ENCODE results near the gene HAUS1. TPM values are rescaled to one million over a fixed set of nuclear protein-coding genes. Genes with fewer than 3 reads are reported as not detected.

HAUS1 gene
- total RNA-seq, 1 donor from 2014 or later = 23.5 TPM

- Mint-ChIP-seq H3K27me3 (ENCODE audit: low read depth, unreplicated experiment) (no peaks in the 10 kb centered on the region), H3K27ac (ENCODE audit: unreplicated experiment) (no peak overlapping the region), H3K9me3 (ENCODE audit: unreplicated experiment) (no peaks in the 10 kb centered on the region), H3K4me1 (ENCODE audit: low read depth, unreplicated experiment) (peaks cover 6% of the 10 kb centered on the region), H3K4me3 (ENCODE audit: unreplicated experiment) (no peak overlapping the region), H3K36me3 (ENCODE audit: low read depth, unreplicated experiment) (no peaks in the 10 kb centered on the region)
- Histone ChIP-seq H3K27ac (ENCODE audit: low read depth, low read length) (no peak overlapping the region), H3K4me2 (ENCODE audit: low read length) (no peak overlapping the region), H2AFZ (ENCODE audit: low read depth, low read length) (no peak overlapping the region), H4K20me1 (ENCODE audit: insufficient read depth, low read length) (no peaks in the 10 kb centered on the region), H3K79me2 (ENCODE audit: insufficient read depth, low read length) (no peaks in the 10 kb centered on the region), H3K27me3 (ENCODE audit: insufficient read depth, low read length) (no peaks in the 10 kb centered on the region), H3K9me3 (ENCODE audit: insufficient read depth, low read depth, low read length) (no peaks in the 10 kb centered on the region), H3K4me3 (ENCODE audit: insufficient read depth, low read depth, low read length) (no peak overlapping the region), H3K4me1 (ENCODE audit: insufficient read depth, low read length) (no peaks in the 10 kb centered on the region), H3K36me3 (ENCODE audit: insufficient read depth, low read length) (no peaks in the 10 kb centered on the region), H3K9ac (ENCODE audit: low read length) (no peak overlapping the region)
- DNase-seq (ENCODE audit: low read depth) (no peak), FAIRE-seq (no peak)
- TF ChIP-seq, protein P1, sequence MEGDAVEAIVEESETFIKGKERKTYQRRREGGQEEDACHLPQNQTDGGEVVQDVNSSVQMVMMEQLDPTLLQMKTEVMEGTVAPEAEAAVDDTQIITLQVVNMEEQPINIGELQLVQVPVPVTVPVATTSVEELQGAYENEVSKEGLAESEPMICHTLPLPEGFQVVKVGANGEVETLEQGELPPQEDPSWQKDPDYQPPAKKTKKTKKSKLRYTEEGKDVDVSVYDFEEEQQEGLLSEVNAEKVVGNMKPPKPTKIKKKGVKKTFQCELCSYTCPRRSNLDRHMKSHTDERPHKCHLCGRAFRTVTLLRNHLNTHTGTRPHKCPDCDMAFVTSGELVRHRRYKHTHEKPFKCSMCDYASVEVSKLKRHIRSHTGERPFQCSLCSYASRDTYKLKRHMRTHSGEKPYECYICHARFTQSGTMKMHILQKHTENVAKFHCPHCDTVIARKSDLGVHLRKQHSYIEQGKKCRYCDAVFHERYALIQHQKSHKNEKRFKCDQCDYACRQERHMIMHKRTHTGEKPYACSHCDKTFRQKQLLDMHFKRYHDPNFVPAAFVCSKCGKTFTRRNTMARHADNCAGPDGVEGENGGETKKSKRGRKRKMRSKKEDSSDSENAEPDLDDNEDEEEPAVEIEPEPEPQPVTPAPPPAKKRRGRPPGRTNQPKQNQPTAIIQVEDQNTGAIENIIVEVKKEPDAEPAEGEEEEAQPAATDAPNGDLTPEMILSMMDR (IDR thresholded peaks at IDR 0.05; ENCODE audit: insufficient read depth, low read depth, low read length) = no peak
- TF ChIP-seq EZH2 (IDR thresholded peaks at IDR 0.05; ENCODE audit: insufficient read depth, low read length) = no peak
These were observed 37.0 kb downstream of the HAUS1 start for GRCh38 chr18:46141199-46141598.

DNA sequence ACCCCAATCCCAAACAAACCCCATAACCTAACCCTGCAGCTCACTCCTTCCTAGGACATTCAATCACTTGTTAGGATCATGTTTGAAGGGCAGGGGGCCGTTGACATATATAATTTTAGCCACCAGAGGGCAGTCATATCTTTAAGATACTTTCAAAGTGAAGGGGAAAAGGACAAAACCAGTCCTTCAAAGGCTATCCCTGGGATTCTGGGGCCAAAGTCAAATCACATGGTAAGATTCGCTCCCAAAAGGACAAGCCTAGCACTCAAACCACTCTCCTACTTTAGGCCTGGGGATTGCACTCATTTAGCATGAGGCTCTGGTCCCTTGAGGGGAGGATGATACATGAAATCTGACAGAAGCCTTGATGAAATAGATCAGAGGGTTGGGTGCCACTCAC lies 44.6 kb downstream of the HAUS1 start:
- Histone ChIP-seq H3K36me3 (ENCODE audit: insufficient read depth, low read length) (no peaks in the 10 kb centered on the region), H2AFZ (ENCODE audit: low read depth, low read length) (no peak overlapping the region), H3K9ac (ENCODE audit: low read length) (no peak overlapping the region), H3K27me3 (ENCODE audit: insufficient read depth, low read length) (no peaks in the 10 kb centered on the region), H3K79me2 (ENCODE audit: insufficient read depth, low read length) (no peaks in the 10 kb centered on the region), H3K4me3 (ENCODE audit: insufficient read depth, low read depth, low read length) (no peak overlapping the region), H3K27ac (ENCODE audit: low read depth, low read length) (no peak overlapping the region), H3K4me1 (ENCODE audit: insufficient read depth, low read length) (peaks cover 18% of the 10 kb centered on the region), H3K4me2 (ENCODE audit: low read length) (no peak overlapping the region), H3K9me3 (ENCODE audit: insufficient read depth, low read depth, low read length) (no peaks in the 10 kb centered on the region), H4K20me1 (ENCODE audit: insufficient read depth, low read length) (no peaks in the 10 kb centered on the region)
- FAIRE-seq = peak; percentile 17
- Mint-ChIP-seq H3K9me3 (ENCODE audit: unreplicated experiment) (no peaks in the 10 kb centered on the region), H3K36me3 (ENCODE audit: low read depth, unreplicated experiment) (no peaks in the 10 kb centered on the region), H3K27me3 (ENCODE audit: low read depth, unreplicated experiment) (no peaks in the 10 kb centered on the region), H3K4me3 (ENCODE audit: unreplicated experiment) (no peak overlapping the region), H3K27ac (ENCODE audit: unreplicated experiment) (peak overlapping the region; percentile 2), H3K4me1 (ENCODE audit: low read depth, unreplicated experiment) (peaks cover 22% of the 10 kb centered on the region)
- DNase-seq (ENCODE audit: low read depth) = peak; percentile 23
- no peak for TF ChIP-seq EZH2 (IDR thresholded peaks at IDR 0.05; ENCODE audit: insufficient read depth, low read length)
- TF ChIP-seq, protein P1 (IDR thresholded peaks at IDR 0.05; ENCODE audit: insufficient read depth, low read depth, low read length) = peak; percentile 77

DNA sequence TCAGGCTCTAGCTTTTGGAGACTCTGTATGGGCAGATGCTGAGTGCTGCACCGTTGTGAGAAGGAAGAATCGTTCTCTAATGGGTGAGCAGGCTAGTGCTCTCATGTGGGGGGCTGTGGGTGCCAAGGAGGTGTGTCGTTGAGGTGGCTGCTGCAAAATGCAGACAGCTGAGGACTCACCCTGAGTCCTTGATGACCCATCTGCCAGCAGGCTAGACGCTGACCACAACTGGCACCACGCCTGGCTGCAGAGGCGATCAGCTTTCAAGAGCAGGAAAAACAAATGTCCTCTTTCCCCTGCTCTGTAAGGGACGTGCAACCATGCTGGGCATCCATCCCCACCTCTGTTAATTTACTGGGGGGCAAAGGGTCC lies 48.2 kb downstream of the HAUS1 start:
- H3K27ac ChIP-seq (ENCODE audit: low read depth, low read length) = peak overlapping the region; percentile 23
- no peaks in the 10 kb centered on the region for H3K9me3 ChIP-seq (ENCODE audit: insufficient read depth, low read depth, low read length)
- Mint-ChIP-seq H3K4me3 (ENCODE audit: unreplicated experiment) (no peak overlapping the region), H3K27ac (ENCODE audit: unreplicated experiment) (no peak overlapping the region), H3K27me3 (ENCODE audit: low read depth, unreplicated experiment) (no peaks in the 10 kb centered on the region), H3K4me1 (ENCODE audit: low read depth, unreplicated experiment) (peaks cover 35% of the 10 kb centered on the region), H3K36me3 (ENCODE audit: low read depth, unreplicated experiment) (no peaks in the 10 kb centered on the region), H3K9me3 (ENCODE audit: unreplicated experiment) (no peaks in the 10 kb centered on the region)
- peak overlapping the region; percentile 38 for H2AFZ ChIP-seq (ENCODE audit: low read depth, low read length)
- peak overlapping the region; percentile 76 for H3K4me2 ChIP-seq (ENCODE audit: low read length)
- no peak for FAIRE-seq
- no peaks in the 10 kb centered on the region for H3K79me2 ChIP-seq (ENCODE audit: insufficient read depth, low read length)
- no peaks in the 10 kb centered on the region for H4K20me1 ChIP-seq (ENCODE audit: insufficient read depth, low read length)
- peak overlapping the region; percentile 42 for H3K9ac ChIP-seq (ENCODE audit: low read length)
- TF ChIP-seq, protein P1 (IDR thresholded peaks at IDR 0.05; ENCODE audit: insufficient read depth, low read depth, low read length) = no peak
- TF ChIP-seq EZH2 (IDR thresholded peaks at IDR 0.05; ENCODE audit: insufficient read depth, low read length) = no peak
- no peaks in the 10 kb centered on the region for H3K27me3 ChIP-seq (ENCODE audit: insufficient read depth, low read length)
- H3K36me3 ChIP-seq (ENCODE audit: insufficient read depth, low read length) = no peaks in the 10 kb centered on the region
- DNase-seq (ENCODE audit: low read depth) = peak; percentile 81
- H3K4me3 ChIP-seq (ENCODE audit: insufficient read depth, low read depth, low read length) = no peak overlapping the region
- H3K4me1 ChIP-seq (ENCODE audit: insufficient read depth, low read length) = peaks cover 34% of the 10 kb centered on the region
